Activated naive CD8-positive, alpha-beta T cell treated with anti-CD3 and anti-CD28 coated beads, Interleukin-2, amount 50 U/mL, for 16 hours (primary cell): ENCODE results near the gene DUSP15.

Experiments
- DNase-seq: peaks from one replicate; pipeline ENCODE4 v3.0.0-alpha.2; 2020; ENCODE audit warnings: low read depth, low spot score

The DUSP15 gene

DNA sequence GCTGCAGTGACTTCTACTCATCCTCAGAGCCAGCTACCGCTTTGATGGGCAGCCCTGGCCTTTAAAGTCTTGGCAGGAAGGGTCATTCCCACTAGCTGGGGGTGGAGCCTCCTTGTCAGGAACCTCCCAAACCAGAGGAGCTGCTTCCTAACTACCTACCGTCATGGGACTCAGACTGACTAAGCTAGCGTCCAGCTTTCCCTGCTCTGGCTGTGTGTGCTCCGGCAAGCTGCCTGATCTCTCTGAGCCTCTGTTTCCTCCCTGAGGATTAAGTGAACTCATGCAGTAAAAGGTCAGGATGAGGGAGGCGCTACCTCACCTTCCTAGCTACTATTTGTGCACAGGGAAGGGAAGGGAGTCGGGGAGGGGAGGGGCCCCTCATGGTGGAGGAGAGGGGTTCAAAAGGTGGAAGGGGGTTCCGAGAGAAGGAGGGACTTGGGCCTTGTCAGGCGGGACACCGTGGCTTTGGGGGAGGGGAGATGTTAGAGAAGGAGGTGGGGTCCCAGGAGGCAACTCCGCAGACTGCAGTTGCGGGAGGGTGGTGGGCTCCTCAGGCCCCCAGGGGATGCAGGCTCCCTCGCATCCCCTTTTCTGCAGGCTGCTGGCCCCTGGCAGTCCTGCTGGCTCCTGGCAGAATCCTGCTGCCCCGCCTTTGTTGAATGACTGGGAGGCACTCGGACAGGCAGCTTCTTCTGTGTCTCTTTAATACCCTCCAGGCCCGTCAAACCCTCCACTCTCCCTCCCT, 9.8 kb downstream of the DUSP15 start:
- DNase-seq = no peak

GRCh38 chr20:31859998-31860380, 10.3 kb downstream of the DUSP15 start:
- no peak for DNase-seq

DNA sequence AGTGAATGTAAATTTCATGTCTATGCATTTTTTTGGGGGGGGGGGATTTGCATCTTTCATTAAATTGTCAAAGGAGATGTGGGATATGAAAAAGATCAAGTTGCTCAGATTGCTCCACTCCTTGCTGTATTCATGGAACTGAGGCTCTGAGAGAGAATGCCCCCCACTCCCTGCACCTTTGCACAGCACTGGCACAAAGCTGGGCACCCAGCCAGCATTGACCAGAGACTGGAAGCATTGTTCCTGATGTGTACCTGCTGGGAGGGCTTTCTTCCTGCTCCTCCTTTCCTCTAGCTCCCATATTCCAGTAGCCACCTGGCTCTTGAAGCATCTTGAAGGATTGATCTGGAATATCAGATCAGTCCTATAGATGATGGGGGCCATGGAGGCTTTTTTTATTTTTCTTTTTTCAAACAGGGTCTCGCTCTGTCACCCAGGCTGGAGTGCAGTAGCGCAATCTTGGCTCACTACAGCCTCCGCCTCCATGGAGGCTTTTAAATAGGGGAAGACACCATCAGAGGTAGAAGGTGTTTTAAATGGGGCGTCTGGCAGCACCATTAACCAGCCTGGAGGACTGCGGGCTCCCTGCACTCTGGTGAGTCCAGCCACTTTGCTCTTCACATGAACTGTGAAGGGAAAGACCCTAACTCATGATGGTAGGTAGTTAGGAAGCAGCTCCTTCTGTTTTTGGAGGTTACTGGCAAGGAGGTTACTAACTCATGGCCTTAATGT, 10.9 kb downstream of the DUSP15 start:
- no peak for DNase-seq

- no peak for DNase-seq
These were observed 11.6 kb downstream of the DUSP15 start for GRCh38 chr20:31858760-31859083.

GRCh38 chr20:31857861-31858759, 12.2 kb downstream of the DUSP15 start:
- no peak for DNase-seq

- no peak for DNase-seq
These were observed 13.8 kb downstream of the DUSP15 start for GRCh38 chr20:31856516-31856915.

GRCh38 chr20:31853481-31853880, 16.8 kb downstream of the DUSP15 start:
- DNase-seq = no peak

GRCh38 chr20:31851240-31851955, 18.9 kb downstream of the DUSP15 start:
- no peak for DNase-seq

- DNase-seq = no peak
These were observed 20.9 kb downstream of the DUSP15 start for GRCh38 chr20:31849306-31849930.

DNA sequence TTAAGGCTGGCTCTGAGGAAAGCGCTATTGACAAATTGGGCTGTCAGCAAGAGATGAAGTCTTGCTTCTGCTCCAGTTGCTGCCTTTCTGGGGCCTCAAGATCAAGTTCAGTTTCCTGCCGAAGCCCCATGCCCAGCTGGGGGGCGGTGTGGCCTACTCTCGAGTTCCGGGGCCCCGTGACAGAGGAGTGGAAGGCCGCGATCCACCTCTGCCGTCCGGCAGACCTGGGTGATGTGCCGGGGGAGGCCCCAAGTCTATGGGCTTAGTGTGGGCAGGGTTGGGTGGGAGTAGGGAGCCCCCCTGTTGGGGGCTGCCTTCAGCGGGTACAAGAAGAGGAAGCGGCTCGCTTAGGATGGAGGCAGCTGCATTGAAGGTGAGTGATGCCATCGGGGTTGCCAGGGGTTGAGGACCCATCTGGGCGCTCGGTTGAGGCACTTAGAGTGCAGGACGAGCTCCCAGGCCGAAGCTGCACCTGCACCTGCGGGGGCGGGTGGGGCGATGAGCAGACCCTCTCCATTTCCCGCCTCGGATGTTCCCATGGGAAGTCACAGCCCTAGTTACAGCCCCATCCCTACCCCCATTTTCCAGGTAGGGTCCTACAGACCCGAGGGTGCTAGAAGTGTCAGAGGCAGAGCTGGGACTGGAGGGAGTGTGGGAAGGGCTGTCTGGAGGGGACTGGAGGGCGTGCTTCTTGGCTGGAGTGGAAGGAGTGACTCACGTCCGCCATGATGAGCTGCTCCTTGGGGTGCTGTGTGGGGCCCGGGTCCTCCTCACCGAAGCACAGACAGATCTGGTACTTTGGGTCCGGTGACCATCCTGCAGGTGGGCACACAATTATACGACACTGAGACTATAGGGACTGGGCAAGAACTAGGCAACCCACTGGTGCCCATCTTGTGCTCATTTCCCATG, 22.0 kb downstream of the DUSP15 start:
- no peak for DNase-seq

DNA sequence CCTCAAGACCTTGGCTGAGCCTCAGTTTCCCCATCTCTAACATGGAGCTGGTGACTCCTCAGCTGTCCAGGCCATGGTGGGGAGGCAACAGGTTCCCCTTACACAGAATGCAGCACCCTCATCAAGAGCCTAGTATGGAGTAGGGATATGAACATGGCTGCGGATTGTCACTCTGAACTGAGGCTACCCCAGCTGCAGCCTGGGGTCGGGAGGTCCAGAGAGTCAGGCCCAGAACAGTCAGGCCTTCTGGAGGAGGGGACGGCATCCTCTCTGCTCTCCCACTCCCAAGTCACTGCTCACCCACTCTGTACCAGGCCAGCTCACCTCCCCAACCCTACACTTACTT, 23.6 kb downstream of the DUSP15 start:
- DNase-seq = no peak

DNA sequence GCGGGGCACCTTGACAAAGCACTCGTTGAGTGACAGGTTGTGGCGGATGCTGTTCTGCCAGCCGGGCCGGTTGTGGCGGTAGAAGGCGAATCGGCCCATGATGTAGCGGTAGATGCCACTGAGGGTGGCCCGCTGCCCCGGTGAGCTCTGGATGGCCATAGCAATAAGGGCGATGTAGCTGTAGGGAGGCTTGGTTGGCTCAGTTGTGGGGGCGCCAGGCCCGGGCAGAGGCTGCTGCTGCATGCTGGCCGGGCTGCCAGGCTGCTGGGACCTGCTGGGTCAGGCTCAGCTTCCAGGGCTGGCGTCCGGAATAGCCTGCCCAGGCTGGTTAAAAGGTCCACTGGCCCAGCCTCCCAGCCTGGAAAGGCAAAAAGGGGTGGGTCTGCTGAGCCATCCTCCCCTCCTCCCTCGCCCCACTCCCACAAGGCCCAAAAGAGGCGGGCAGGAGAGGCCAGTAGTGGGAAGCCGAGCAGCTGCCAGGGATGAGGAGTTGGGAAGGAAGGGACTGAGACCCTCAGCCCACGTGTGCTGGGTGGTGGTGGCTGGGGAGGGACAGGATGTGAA, 24.9 kb downstream of the DUSP15 start, which contains the start of gene FOXS1:
Gene FOXS1, minus strand, starts transcription at position 305 of the 564 bp plus-strand sequence. Its CDS starts 62 bp downstream, at position 243.
- no peak for DNase-seq

DNA sequence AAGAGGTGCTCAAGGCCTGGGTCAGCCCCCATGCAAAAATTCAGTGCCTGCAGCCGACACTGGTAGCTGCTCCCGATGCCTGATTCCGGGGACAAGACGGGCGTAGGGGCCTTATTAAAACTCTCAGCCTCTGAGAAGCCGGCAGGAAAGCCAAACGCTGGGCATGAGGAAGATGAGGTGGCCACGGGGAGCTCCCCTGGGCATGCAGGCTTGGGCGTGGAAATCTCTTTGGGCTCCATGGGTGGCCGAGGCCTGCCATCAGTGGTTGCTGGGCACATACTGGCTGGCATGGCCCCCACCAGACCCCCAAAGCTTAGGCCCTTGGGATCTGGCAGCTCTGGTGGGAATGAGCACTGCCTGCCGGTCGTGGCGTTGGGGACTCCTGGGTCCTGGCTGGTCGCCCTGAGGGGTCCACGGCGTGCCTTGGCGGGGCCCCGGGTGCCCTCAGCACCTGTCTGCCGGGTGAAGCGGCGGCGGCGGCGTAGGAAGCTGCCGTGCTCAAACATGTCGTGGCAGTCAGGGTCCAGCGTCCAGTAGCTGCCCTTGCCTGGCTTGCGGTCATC, 25.5 kb downstream of the DUSP15 start:
- DNase-seq = no peak

DNA sequence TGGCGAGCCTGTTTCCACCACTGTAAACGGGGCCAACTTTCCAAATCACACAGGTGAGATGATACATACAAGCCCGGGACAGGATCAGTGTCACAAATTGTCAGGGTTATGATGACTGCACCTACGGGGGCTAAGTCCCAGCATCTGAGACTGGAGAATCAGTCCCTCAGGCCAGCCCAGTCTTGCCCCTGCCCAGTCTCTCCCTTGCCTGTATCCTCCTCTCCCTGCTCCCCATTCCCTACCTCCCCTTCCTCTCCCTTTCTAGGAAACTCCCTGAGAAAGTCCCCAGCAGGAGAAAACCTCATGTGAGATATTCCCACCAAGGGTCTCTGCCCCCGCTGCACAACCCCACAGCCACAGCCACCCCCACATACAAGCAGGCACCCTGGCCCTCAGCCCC, 26.4 kb downstream of the DUSP15 start:
- DNase-seq = no peak

GRCh38 chr20:31843288-31843687, 27.0 kb downstream of the DUSP15 start:
- no peak for DNase-seq

- no peak for DNase-seq
These were observed 27.7 kb downstream of the DUSP15 start for GRCh38 chr20:31842471-31843157.

DNA sequence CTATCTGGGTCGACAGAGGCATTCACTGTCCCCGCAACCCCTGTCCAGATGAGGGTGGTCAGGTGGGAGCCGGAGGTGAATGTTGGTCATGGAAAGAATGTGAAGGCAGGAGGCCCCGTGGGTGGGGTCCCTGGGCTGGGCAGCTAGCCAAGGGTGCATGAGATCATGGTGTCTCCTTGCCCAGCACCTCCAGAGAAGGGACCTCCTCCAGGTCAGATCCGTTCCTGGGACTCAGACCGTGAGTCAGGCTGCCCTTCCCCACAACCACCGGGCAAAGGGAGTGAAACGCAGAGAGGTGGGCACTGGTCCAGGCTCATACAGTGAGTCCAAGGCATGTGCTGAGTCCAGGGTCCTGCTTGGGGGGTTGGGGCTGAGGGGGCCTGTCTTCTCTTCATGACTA, 28.4 kb downstream of the DUSP15 start:
- no peak for DNase-seq

DNA sequence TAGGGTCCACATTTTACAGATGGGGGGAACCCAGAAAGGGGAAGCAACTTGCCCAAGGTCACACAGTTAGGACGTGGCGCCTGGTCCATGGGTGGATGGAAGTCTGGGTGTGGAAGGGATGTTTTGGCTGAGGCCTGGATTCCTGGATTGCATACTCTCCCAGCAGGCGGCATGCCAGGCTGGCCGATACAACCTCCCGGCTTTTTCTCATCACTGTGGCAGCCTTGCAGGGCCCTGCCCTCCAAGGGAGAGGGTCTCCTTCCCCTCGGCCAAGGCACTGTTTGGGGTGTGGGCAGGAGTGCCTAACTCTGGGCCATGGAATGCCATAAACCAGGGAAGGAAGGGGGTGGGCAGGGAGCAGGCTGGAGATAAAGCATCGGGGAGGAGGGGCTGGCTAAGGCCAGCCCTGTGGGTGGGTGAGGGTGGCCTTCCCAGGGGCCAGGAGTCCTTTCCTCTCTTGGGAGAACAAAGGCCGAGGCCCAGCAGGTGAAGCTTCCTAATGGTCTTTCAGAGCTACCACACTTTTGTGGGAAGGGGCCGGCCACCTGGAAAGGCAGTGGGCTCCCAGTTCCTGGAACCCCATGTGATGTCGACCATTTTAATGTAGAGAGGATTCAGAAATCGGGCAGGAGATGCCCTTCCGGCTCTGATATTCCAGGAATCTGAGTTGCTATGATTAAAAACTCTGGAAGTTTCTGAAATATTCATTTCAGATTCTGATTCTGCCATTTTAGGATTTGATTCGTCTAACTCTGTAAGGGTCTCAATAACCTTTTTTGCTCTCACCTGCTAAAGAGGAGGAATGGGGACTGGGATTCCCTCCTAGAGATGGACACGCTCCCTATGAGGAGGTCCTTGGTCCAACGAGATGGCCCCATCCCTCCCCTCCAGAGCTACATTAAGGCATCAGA, 29.2 kb downstream of the DUSP15 start:
- no peak for DNase-seq
